ENCODE results near the gene PPT1. TPM values are rescaled to one million over a fixed set of nuclear protein-coding genes. Genes with fewer than 3 reads are reported as not detected.

Gene PPT1
- total and polyA plus RNA-seq, 2 of the 8 experiments (the other 6 are each of a cell fraction or from before 2014, with no cell fraction given), result 77.1 to 150 TPM

- WGBS, 2 experiments (ENCODE audit: extremely low coverage in 1 of 2, insufficient coverage in 1 of 2, insufficient read length in 1 of 2, insufficient replicate concordance in 2 of 2, low coverage in 1 of 2, low lambda C conversion rate in 2 of 2, missing lambda C conversion rate in 1 of 2), result 93% methylated on average over 3 of the region's 3 CpGs; no CpG with 5 or more reads in 1 of the 2 experiments
- H4K91ac ChIP-seq (replicated peaks; ENCODE audit: insufficient read length, low read length), result no peak overlapping the region
- TF ChIP-seq KDM4A (IDR thresholded peaks at IDR 0.05; ENCODE audit: low read depth, low read length, severe bottlenecking) (no peak), CBX5 (IDR thresholded peaks at IDR 0.05; ENCODE audit: low read depth, low read length) (no peak), SIN3A (conservative IDR thresholded peaks at IDR 0.05 in 1 of 2, IDR thresholded peaks at IDR 0.05 in 1 of 2; ENCODE audit: low read depth in 1 of 2, low read length in 2 of 2) (no peak), KDM1A (IDR thresholded peaks at IDR 0.05; ENCODE audit: borderline replicate concordance, low read length) (no peak), CEBPB (IDR thresholded peaks at IDR 0.05; ENCODE audit: low read depth, low read length) (no peak)
Measured at GRCh38 chr1:40030528-40031135, 66.4 kb downstream of the PPT1 start.

More at GRCh38 chr1:40030528-40031135, 66.4 kb downstream of the PPT1 start:
- POLR2A ChIA-PET (ENCODE audit: partially characterized antibody), result interaction anchor here (2.3 kb wide), 1 partner anchor 9 kb away, joined by 8 read pairs; no protein-coding TSS in a partner anchor
- no peak overlapping the region for H3K9ac ChIP-seq (replicated peaks in 1 of 4; ENCODE audit: extremely low read depth in 1 of 4, low read depth in 3 of 4, low read length in 3 of 4)
- no peaks in the 10 kb centered on the region for H3K36me3 ChIP-seq (ENCODE audit: control insufficient read depth in 2 of 4, insufficient read depth in 4 of 4, low read length in 3 of 4)
- no peak overlapping the region for H2BK12ac ChIP-seq (ENCODE audit: low read depth, low read length)
- H4K8ac ChIP-seq (ENCODE audit: extremely low read depth, insufficient read depth, low read length), result no peak overlapping the region
- H3K14ac ChIP-seq (ENCODE audit: insufficient read length), result no peak overlapping the region
- H2BK120ac ChIP-seq (replicated peaks; ENCODE audit: low read depth, low read length), result no peak overlapping the region
- H4K5ac ChIP-seq (ENCODE audit: insufficient read length, low read depth, low read length), result no peak overlapping the region
- CTCF ChIA-PET (ENCODE audit: partially characterized antibody), result interaction anchor here (0.8 to 9.1 kb wide), 14 partner anchors 10 to 563 kb away, joined by 3 to 134 read pairs (median 4); no protein-coding TSS in a partner anchor
- H2BK5ac ChIP-seq (ENCODE audit: low read depth, low read length), result no peak overlapping the region
- FAIRE-seq (no peak), DNase-seq (ENCODE audit: low read depth in 1 of 2, low spot score in 2 of 2) (no peak)
- no peaks in the 10 kb centered on the region for H4K20me1 ChIP-seq (replicated peaks in 1 of 2; ENCODE audit: control insufficient read depth in 1 of 2, insufficient read depth in 2 of 2, low read length in 2 of 2)
- no peak overlapping the region for H3K4ac ChIP-seq (replicated peaks; ENCODE audit: insufficient read length, low read depth, low read length)
- no peak overlapping the region for H2BK20ac ChIP-seq (ENCODE audit: low read length)
- H3K79me1 ChIP-seq (ENCODE audit: low read depth, low read length), result no peaks in the 10 kb centered on the region
- no peak overlapping the region for H3K56ac ChIP-seq (replicated peaks; ENCODE audit: insufficient read length, low read depth, low read length)
- H3K23ac ChIP-seq (ENCODE audit: insufficient read length), result no peak overlapping the region
- no peaks in the 10 kb centered on the region for H3K9me3 ChIP-seq (ENCODE audit: insufficient read depth in 2 of 2, low read depth in 1 of 2, low read length in 1 of 2)
- H3K27ac ChIP-seq (ENCODE audit: low read depth, low read length), result no peak overlapping the region
- H3K4me3 ChIP-seq (ENCODE audit: extremely low read depth in 1 of 4, insufficient read depth in 2 of 4, low read depth in 3 of 4, low read length in 4 of 4), result no peak overlapping the region
- no peaks in the 10 kb centered on the region for H3K4me1 ChIP-seq (replicated peaks in 1 of 4; ENCODE audit: control insufficient read depth in 3 of 4, insufficient read depth in 4 of 4, low read length in 3 of 4)
- no peak overlapping the region for H3K18ac ChIP-seq (ENCODE audit: extremely low read depth, low read length)
- H3K79me2 ChIP-seq (ENCODE audit: control insufficient read depth in 1 of 2, insufficient read depth in 2 of 2, low read length in 2 of 2), result no peaks in the 10 kb centered on the region
- H3K23me2 ChIP-seq (ENCODE audit: low read depth, low read length), result peaks cover 2% of the 10 kb centered on the region; the same call in 1 of the 2 replicates
- no peak overlapping the region for H2AFZ ChIP-seq (ENCODE audit: low read length)
- H3K4me2 ChIP-seq (ENCODE audit: insufficient read depth in 1 of 2, low read depth in 2 of 2, low read length in 2 of 2), result no peak overlapping the region
- no peak overlapping the region for H2BK15ac ChIP-seq (ENCODE audit: low read length)
- H3K27me3 ChIP-seq (replicated peaks in 1 of 4; ENCODE audit: control insufficient read depth in 3 of 4, extremely low read depth in 1 of 4, insufficient read depth in 3 of 4, low read length in 3 of 4), result peaks cover 0 to 2% (median 0%) of the 10 kb centered on the region in 4 experiments; a peak in 1 of 7 replicates
- no peak overlapping the region for H2AK5ac ChIP-seq (ENCODE audit: low read depth, low read length)

Data from H1 (cell line).